NB4 (cell line): ENCODE results near the gene PACS1.

ENCODE experiments used
- DNase-seq: peaks from one replicate; pipeline ENCODE4 v3.0.0; 2010; ENCODE audit warnings: low read depth
- H3K4me3 ChIP-seq: one replicate; pipeline ENCODE4 v1.5.1; 2011; ENCODE audit warnings: mild to moderate bottlenecking, low read depth, low read length, moderate library complexity
- MYC ChIP-seq: IDR thresholded peaks from 2 replicates; pipeline ENCODE4 v1.6.1; 2011; ENCODE audit warnings: low read depth, low read length
- POLR2A ChIP-seq: IDR thresholded peaks from 2 replicates; pipeline ENCODE4 v1.6.1; 2011; ENCODE audit warnings: mild to moderate bottlenecking; ENCODE audit not compliant: insufficient read length; ENCODE audit errors: extremely low read depth
- TF ChIP-seq, protein P1 (sequence below): IDR thresholded peaks from 2 replicates; pipeline ENCODE4 v1.6.1; 2011; ENCODE audit warnings: low read depth, low read length
- TF ChIP-seq, protein P2 (sequence below): IDR thresholded peaks from one replicate; pipeline ENCODE4 v1.5.1; 2012; ENCODE audit warnings: low read depth, low read length

Gene PACS1

DNA sequence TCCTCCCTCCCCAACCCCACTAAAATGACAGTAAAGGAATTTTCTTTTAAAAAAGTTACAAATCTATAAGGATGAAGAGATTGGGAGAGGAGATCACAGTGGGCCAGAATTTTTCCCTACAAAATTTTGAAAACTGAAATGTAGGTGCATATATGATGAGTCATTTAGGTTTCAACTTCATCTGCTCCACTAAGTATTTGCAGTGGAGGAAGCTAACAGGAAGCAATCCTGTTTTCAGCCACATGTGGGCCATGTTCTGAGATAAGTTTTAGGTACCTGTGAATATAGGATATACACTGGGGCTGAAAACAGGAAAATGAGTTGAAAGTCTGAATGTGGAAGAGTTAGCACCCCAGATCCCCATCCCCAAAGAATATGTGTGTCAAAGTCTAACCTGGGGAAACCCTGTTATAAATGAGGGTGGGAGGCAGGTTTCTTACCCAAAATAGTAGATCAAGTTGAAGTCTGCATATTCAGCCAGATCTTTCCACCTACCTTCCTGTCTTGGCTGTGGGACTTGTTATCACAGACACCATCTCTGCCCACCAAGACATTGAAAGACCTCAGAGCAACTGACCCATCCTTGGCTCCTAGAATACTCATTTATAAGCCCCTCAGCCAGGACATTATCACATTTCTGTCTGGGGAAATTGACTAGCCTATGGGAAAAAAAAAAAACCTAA, 87.3 kb downstream of the PACS1 start:
- TF ChIP-seq POLR2A, result no peak
- TF ChIP-seq MYC, result no peak
- TF ChIP-seq, protein P1, sequence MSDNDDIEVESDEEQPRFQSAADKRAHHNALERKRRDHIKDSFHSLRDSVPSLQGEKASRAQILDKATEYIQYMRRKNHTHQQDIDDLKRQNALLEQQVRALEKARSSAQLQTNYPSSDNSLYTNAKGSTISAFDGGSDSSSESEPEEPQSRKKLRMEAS, result no peak
- TF ChIP-seq, protein P2, sequence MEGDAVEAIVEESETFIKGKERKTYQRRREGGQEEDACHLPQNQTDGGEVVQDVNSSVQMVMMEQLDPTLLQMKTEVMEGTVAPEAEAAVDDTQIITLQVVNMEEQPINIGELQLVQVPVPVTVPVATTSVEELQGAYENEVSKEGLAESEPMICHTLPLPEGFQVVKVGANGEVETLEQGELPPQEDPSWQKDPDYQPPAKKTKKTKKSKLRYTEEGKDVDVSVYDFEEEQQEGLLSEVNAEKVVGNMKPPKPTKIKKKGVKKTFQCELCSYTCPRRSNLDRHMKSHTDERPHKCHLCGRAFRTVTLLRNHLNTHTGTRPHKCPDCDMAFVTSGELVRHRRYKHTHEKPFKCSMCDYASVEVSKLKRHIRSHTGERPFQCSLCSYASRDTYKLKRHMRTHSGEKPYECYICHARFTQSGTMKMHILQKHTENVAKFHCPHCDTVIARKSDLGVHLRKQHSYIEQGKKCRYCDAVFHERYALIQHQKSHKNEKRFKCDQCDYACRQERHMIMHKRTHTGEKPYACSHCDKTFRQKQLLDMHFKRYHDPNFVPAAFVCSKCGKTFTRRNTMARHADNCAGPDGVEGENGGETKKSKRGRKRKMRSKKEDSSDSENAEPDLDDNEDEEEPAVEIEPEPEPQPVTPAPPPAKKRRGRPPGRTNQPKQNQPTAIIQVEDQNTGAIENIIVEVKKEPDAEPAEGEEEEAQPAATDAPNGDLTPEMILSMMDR, result no peak
- no peak for DNase-seq

DNA sequence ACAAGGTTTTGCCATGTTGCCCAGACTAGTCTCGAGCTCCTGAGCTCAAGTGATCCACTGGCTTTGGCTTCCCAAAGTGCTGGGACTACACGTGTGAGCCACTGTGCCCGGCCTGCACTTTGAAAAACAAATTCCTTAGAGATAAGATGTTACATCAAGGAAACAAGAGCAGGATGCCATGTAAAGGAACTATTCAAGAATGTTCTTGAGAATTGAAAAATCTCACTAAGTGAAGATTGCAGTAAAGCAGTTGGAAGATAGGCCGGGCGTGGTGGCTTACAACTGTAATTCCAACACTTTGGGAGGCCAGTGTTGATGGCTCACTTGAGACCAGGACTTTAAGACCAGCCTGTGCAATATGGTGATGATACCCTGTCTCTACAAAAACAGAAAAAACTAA, 88.1 kb downstream of the PACS1 start:
- no peak for DNase-seq
- TF ChIP-seq, protein P1, result no peak
- TF ChIP-seq POLR2A (no peak), MYC (no peak)
- TF ChIP-seq, protein P2, result no peak
- H3K4me3 ChIP-seq, result no peak overlapping the region

More for the DNA sequence above, 87.3 kb downstream of the PACS1 start:
- no peak overlapping the region for H3K4me3 ChIP-seq

DNA sequence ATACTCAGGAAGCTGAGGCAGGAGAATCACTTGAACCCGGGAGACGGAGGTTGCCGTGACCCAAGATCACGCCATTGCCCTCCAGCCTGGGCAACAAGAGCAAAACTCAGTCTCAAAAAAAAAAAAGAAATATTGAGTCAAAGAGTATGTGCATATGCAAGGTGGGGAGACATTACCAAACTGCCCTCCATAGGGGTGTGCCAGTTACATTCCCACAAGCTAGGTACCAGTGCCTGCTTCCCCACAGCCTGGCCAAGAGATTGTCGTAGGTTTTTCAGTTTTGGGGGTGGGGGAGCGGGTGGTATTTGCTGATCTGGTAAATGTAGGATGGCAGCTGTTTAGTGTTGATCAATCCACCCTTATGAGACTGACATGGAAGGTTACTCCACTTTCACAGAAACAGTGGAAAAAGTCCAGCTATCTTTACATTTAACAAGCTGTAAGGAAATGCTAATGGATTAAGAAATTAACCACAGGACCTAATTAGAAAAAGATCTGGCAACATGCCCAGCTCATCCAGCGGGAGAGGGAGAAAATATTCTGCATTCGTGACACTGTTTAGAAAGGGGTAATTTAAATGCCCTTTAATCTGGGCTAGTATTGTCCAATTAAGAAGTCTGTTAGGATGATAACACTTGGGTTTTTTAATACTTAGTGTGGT, 89.4 kb downstream of the PACS1 start:
- TF ChIP-seq, protein P1, result no peak
- TF ChIP-seq POLR2A (no peak), MYC (no peak)
- TF ChIP-seq, protein P2, result no peak

DNA sequence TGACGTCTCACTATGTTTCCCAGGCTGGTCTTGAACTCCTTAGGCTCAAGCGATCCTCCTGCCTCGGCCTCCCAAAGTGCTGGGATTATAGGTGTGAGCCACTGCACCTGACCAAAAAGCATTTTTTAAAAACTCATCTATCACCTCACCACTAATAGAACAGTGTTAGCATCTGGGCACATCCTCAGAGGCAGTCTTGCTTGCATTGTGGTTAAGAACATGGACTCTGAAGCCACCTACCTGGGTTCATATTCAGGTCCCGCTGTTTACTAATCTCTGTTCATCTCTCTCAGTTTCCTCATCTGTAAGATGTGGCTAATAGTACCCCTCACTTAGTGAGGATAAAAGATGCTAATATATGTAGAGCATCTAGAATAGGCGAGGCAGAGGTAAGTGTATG, 90.6 kb downstream of the PACS1 start:
- no peak for DNase-seq
- no peak overlapping the region for H3K4me3 ChIP-seq
- TF ChIP-seq MYC (no peak), POLR2A (no peak)
- TF ChIP-seq, protein P1, result no peak

More for the DNA sequence above, 89.4 kb downstream of the PACS1 start:
- H3K4me3 ChIP-seq, result no peak overlapping the region
- peak; percentile 34 for DNase-seq

DNA sequence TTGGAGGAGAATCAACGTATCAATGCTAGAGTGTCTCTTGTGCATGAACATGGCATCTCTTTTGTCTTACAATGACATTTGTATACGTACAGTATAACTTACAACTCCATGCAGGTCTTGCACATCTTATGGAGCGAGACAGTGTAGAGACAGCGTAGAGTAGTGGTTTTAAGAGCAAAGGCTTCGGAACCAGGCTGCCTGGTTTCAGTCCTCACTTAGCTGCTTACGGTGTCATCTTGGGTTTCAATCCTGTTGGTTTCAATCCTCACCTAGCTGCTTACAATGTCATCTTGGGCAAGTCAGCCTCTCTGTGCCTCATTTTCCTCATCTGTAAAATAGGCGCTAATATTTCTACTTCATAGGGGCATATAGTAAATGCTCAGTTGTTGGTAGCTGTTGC, 98.2 kb downstream of the PACS1 start:
- DNase-seq, result no peak
- no peak overlapping the region for H3K4me3 ChIP-seq
- TF ChIP-seq, protein P2, result no peak
- no peak for TF ChIP-seq POLR2A
- TF ChIP-seq, protein P1, result no peak
- no peak for TF ChIP-seq MYC

DNA sequence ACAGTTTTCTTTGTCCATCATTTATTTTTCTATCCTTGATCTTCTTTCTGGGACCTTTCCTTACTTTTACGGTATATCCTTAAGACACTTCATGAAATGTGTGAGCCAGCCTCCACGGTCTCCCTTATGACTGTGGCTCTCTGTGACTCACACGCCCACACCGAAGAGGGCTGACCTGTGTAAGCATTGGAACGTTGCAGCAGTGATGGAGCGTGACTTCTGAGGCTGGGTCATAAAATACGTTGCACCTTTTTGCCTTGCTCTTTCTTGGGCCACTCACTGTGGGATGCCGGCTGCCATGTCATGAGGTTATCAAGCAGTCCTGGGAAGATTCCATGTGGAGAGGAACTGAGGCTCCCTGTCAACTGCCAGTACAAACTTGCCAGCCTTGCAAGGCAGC, 102.1 kb downstream of the PACS1 start:
- TF ChIP-seq, protein P1, result no peak
- TF ChIP-seq MYC (no peak), POLR2A (no peak)
- TF ChIP-seq, protein P2, result no peak
- no peak for DNase-seq
- no peak overlapping the region for H3K4me3 ChIP-seq
